HepG2 (cell line): ENCODE results near the gene ZBTB37. TPM values are rescaled to one million over a fixed set of nuclear protein-coding genes. Genes with fewer than 3 reads are reported as not detected.

Experiments used
- ATAC-seq: fragments of 200-7000 bp; cut with Tn5 transposase; 3 replicates; pipeline ENCODE4 v1.9.1; 2020; ENCODE audit warnings: mild to moderate bottlenecking, moderate library complexity
- BruUV-seq: library from RNA; stranded (reverse); fragments of 400-500 nt; replicated peaks from 2 replicates; lab custom pipeline; 2021; lab: Mats Ljungman, UMichigan
- CTCF ChIA-PET: fragments of 300-600 bp; formaldehyde crosslinking; extraction: SDS; loops from one replicate; lab custom pipeline; 2021; ENCODE audit warnings: low total read pairs, inconsistent platforms, low intra/inter-chr PET ratio; lab: Yijun Ruan, JAX
- POLR2A ChIA-PET: fragments of 350-600 bp; sonication (Branson Sonifier 250); formaldehyde crosslinking; loops from one replicate; lab custom pipeline; 2020; ENCODE audit warnings: antibody characterized with exemption, inconsistent platforms; lab: Yijun Ruan, JAX
- DNase-seq: peaks from one replicate; pipeline ENCODE4 v3.0.0-alpha.2; 2015; ENCODE audit warnings: low spot score
- FAIRE-seq: peaks from 3 replicates; lab custom pipeline; 2011; peaks lifted over from hg19 to GRCh38; lab: Jason Lieb, UNC
- H2AFZ ChIP-seq: one replicate; pipeline ENCODE4 v1.6.1; 2011; ENCODE audit warnings: low read length, inconsistent platforms
- H3K27ac ChIP-seq: fragments of 300-600 bp; 3 replicates; pipeline ENCODE4 v1.8.0; 2011; ENCODE audit warnings: mixed run types, mild to moderate bottlenecking, mixed read lengths, low read length, inconsistent platforms; ENCODE audit not compliant: insufficient read depth; ENCODE audit errors: extremely low read length
- H3K27me3 ChIP-seq, 2 experiments: fragments of 200-600 bp in 1 of 2; 2 replicates in 1 of 2; 3 replicates in 1 of 2; pipeline versions ENCODE4 v1.6.0 to v1.8.0; 2011; ENCODE audit warnings: low read length in 2 of 2, mild to moderate bottlenecking in 2 of 2, moderate library complexity in 2 of 2, inconsistent platforms in 1 of 2; ENCODE audit not compliant: insufficient read depth in 2 of 2, control insufficient read depth in 1 of 2
- H3K36me3 ChIP-seq, 2 experiments: fragments of 200-600 bp in 1 of 2; replicated peaks in 1 of 2; 2 replicates in 1 of 2; 3 replicates in 1 of 2; pipeline versions ENCODE4 v1.5.1 to v1.8.0; 2011; ENCODE audit warnings: low read length in 2 of 2, inconsistent platforms in 1 of 2; ENCODE audit not compliant: insufficient read depth in 2 of 2, control insufficient read depth in 1 of 2
- H3K4me1 ChIP-seq: 2 replicates; pipeline ENCODE4 v1.5.1; 2012; ENCODE audit warnings: low read length, inconsistent platforms; ENCODE audit not compliant: insufficient read depth
- H3K4me2 ChIP-seq: 2 replicates; pipeline ENCODE4 v1.6.0; 2011; ENCODE audit warnings: low read depth, low read length, inconsistent platforms
- H3K4me3 ChIP-seq, 3 experiments: fragments of 200-600 bp in 1 of 3; sonication (generic), shearing (Covaris generic) in 1 of 3; replicated peaks in 1 of 3; 2 replicates each; pipeline ENCODE4 v1.5.1; 2011 to 2016; ENCODE audit warnings: low read length in 3 of 3, inconsistent platforms in 2 of 3, low read depth in 2 of 3, mild to moderate bottlenecking in 2 of 3, control low read depth in 1 of 3, mixed read lengths in 1 of 3; ENCODE audit not compliant: insufficient read depth in 1 of 3
- H3K79me2 ChIP-seq: one replicate; pipeline ENCODE4 v1.6.1; 2011; ENCODE audit warnings: low read length, inconsistent platforms; ENCODE audit not compliant: insufficient read depth
- H3K9ac ChIP-seq: 2 replicates; pipeline ENCODE4 v1.6.0; 2011; ENCODE audit warnings: mild to moderate bottlenecking, low read depth, low read length, inconsistent platforms; ENCODE audit not compliant: insufficient read depth
- H3K9me3 ChIP-seq: 2 replicates; pipeline ENCODE4 v1.5.1; 2012; ENCODE audit warnings: mild to moderate bottlenecking, low read length
- H4K20me1 ChIP-seq: 2 replicates; pipeline ENCODE4 v1.6.0; 2011; ENCODE audit warnings: inconsistent platforms, mild to moderate bottlenecking, low read length, moderate library complexity; ENCODE audit not compliant: insufficient read depth
- FOXC1 ChIP-seq: sonication (generic); formaldehyde crosslinking; IDR thresholded peaks from 2 replicates; pipeline ENCODE4 v1.8.0; 2022; ENCODE audit warnings: mild to moderate bottlenecking, missing genetic modification reagents, borderline replicate concordance
- FUBP1 ChIP-seq: sonication (generic); formaldehyde crosslinking; IDR thresholded peaks from 2 replicates; pipeline ENCODE4 v1.5.1; 2020; ENCODE audit warnings: missing genetic modification reagents, mild to moderate bottlenecking, borderline replicate concordance
- MAFG ChIP-seq: sonication (generic); formaldehyde crosslinking; IDR thresholded peaks from 2 replicates; pipeline ENCODE4 v1.5.1; 2020; ENCODE audit warnings: mild to moderate bottlenecking, missing genetic modification reagents
- MATR3 ChIP-seq: sonication (generic); formaldehyde crosslinking; IDR thresholded peaks from 2 replicates; pipeline ENCODE4 v1.4.0; 2020; ENCODE audit warnings: missing genetic modification reagents
- MIER3 ChIP-seq: IDR thresholded peaks from 2 replicates; pipeline ENCODE4 v1.6.1; 2016; ENCODE audit warnings: missing compliant biosample characterization, borderline replicate concordance
- NR2F6 ChIP-seq, 2 experiments: IDR thresholded peaks; 2 replicates each; pipeline ENCODE4 v1.6.1; 2016; ENCODE audit warnings: antibody characterized with exemption in 1 of 2, mild to moderate bottlenecking in 1 of 2
- PBX3 ChIP-seq: sonication (generic); formaldehyde crosslinking; IDR thresholded peaks from 2 replicates; pipeline ENCODE4 v1.8.1; 2023; ENCODE audit warnings: missing genetic modification reagents, inconsistent platforms, borderline replicate concordance
- PHF21A ChIP-seq: sonication (generic); formaldehyde crosslinking; IDR thresholded peaks from 2 replicates; pipeline ENCODE4 v1.5.0; 2020; ENCODE audit warnings: mild to moderate bottlenecking, missing genetic modification reagents
- POLR2AphosphoS2 ChIP-seq: IDR thresholded peaks from 2 replicates; pipeline ENCODE4 v1.6.1; 2011; ENCODE audit warnings: low read depth, low read length, improper control_type of control experiment
- TBX2 ChIP-seq: sonication (generic); formaldehyde crosslinking; IDR thresholded peaks from 2 replicates; pipeline ENCODE4 v1.5.0; 2020; ENCODE audit warnings: missing genetic modification reagents, mild to moderate bottlenecking, borderline replicate concordance
- TCF12 ChIP-seq, 2 experiments: fragments of 450-650 bp in 1 of 2; sonication (generic) in 1 of 2; formaldehyde crosslinking in 1 of 2; IDR thresholded peaks; 2 replicates each; pipeline versions ENCODE4 v1.6.1 to v1.8.0; 2017 to 2022; ENCODE audit warnings: antibody characterized with exemption in 1 of 2, mild to moderate bottlenecking in 1 of 2, missing genetic modification reagents in 1 of 2, moderate library complexity in 1 of 2
- TRAFD1 ChIP-seq: sonication (generic); formaldehyde crosslinking; IDR thresholded peaks from 2 replicates; pipeline ENCODE4 v1.5.1; 2020; ENCODE audit warnings: missing genetic modification reagents, mild to moderate bottlenecking, borderline replicate concordance
- ZNF484 ChIP-seq: sonication (generic); formaldehyde crosslinking; IDR thresholded peaks from 2 replicates; pipeline ENCODE4 v1.5.1; 2020; ENCODE audit warnings: mild to moderate bottlenecking, low read depth, missing genetic modification reagents, borderline replicate concordance
- ZNF496 ChIP-seq: sonication (generic); formaldehyde crosslinking; IDR thresholded peaks from 2 replicates; pipeline ENCODE4 v1.8.1; 2023; ENCODE audit warnings: mild to moderate bottlenecking, moderate library complexity, missing genetic modification reagents; ENCODE audit not compliant: insufficient replicate concordance
- ZNF704 ChIP-seq: sonication (generic); formaldehyde crosslinking; IDR thresholded peaks from 2 replicates; pipeline ENCODE4 v1.8.1; 2023; ENCODE audit warnings: mild to moderate bottlenecking, inconsistent platforms, moderate library complexity, missing genetic modification reagents, borderline replicate concordance
- ZNF776 ChIP-seq: sonication (generic); formaldehyde crosslinking; IDR thresholded peaks from 2 replicates; pipeline ENCODE4 v1.4.0; 2020; ENCODE audit warnings: mild to moderate bottlenecking, missing genetic modification reagents
- WGBS: methylation state at CpG from one replicate; pipeline ENCODE4 v1.1.6; 2017; ENCODE audit warnings: low lambda C conversion rate; 5-methylcytosine and 5-hydroxymethylcytosine counted together
- in situ Hi-C: cut with HindIII; loops from 2 replicates; pipeline ENCODE4 v1.10.0; 2017; ENCODE audit warnings: low pct_unique_long_range_greater_than_20kb; ENCODE audit not compliant: extremely low pct_ligation_motif_present
- intact Hi-C: fragments of 100-400 bp; cut with micrococcal nuclease; formaldehyde crosslinking; loops from one replicate; pipeline ENCODE4 v1.10.0; 2022; ENCODE audit not compliant: unreplicated experiment
- polyA plus RNA-seq, 8 experiments: library from polyadenylated mRNA; depleted of rRNA in 3 of 8; stranded (reverse) in 7 of 8; unstranded in 1 of 8; fragments of >200 nt; fragmentation: Illumina TruSeq in 4 of 8; extraction: Trizol in 4 of 8; gene quantifications; 2 replicates each; pipeline versions ENCODE4 v1.2.1 to v1.2.3, GENCODE V29; 2011 to 2016; ENCODE audit warnings: low read depth in 4 of 8, missing spikeins in 1 of 8, mixed read lengths in 1 of 8; ENCODE audit not compliant: insufficient read depth in 1 of 8
- total RNA-seq, 5 experiments: library from RNA; depleted of rRNA; stranded (reverse); fragments of >200 nt; fragmentation: Illumina TruSeq; extraction: Trizol; gene quantifications; 2 replicates each; pipeline ENCODE4 v1.2.3, GENCODE V29; 2016; ENCODE audit warnings: low read depth in 1 of 5

Gene ZBTB37
- total and polyA plus RNA-seq, 2 of the 13 experiments (the other 11 are each of a cell fraction or from before 2014, with no cell fraction given), result 2.6 to 7.7 TPM

GRCh38 chr1:173917635-173918493 is 49.7 kb downstream of the ZBTB37 start:
- H3K4me3 ChIP-seq, result peak overlapping the region; percentile 59 to 72 (median 65)
- H3K4me1 ChIP-seq, result peaks cover 36% of the 10 kb centered on the region
- 0 out of 5 replicates have a peak, but pooled peaks cover 0 to 2% of the 10 kb centered on the region in 2 experiments for H3K36me3 ChIP-seq
- DNase-seq (no peak), FAIRE-seq (peak; percentile 64), ATAC-seq (peak; percentile 52)
- TSS peak; percentile 69 for BruUV-seq
- H3K9me3 ChIP-seq, result no peaks in the 10 kb centered on the region
- ChIA-PET POLR2A (interaction anchor here (0.8 to 5.2 kb wide), 8 partner anchors 8 to 203 kb away, joined by 3 to 47 read pairs (median 8); partner anchors contain the start of genes GAS5, KLHL20, RC3H1 and ZBTB37), CTCF (no interaction called here)
- H3K4me2 ChIP-seq, result peak overlapping the region; percentile 94
- in situ Hi-C loops (no loop called here), intact Hi-C loops (no loop called here)
- 4% methylated on average over 11 of the region's 12 CpGs for WGBS
- no peaks in the 10 kb centered on the region for H4K20me1 ChIP-seq
- H3K27ac ChIP-seq, result peak overlapping the region; percentile 91
- H3K9ac ChIP-seq, result peak overlapping the region; percentile 76
- H3K79me2 ChIP-seq, result peaks cover 2% of the 10 kb centered on the region
- peak overlapping the region; percentile 92 for H2AFZ ChIP-seq
- H3K27me3 ChIP-seq, result no peaks in the 10 kb centered on the region
- TF ChIP-seq NR2F6 (IDR thresholded peaks at IDR 0.05) (no peak), NR2F6 (CRISPR knock-in tag; IDR thresholded peaks at IDR 0.05) (no peak), ZNF704 (no peak), ZNF496 (CRISPR knock-in tag) (no peak), TBX2 (CRISPR knock-in tag) (no peak), FUBP1 (CRISPR knock-in tag) (no peak), FOXC1 (CRISPR knock-in tag) (no peak), PHF21A (CRISPR knock-in tag) (0 out of 2 replicates have a peak, but pooled peaks have one; percentile 14), MIER3 (CRISPR knock-in tag) (no peak), TRAFD1 (CRISPR knock-in tag) (no peak), POLR2AphosphoS2 (no peak), MATR3 (CRISPR knock-in tag) (no peak), TCF12 (IDR thresholded peaks at IDR 0.05) (no peak), TCF12 (CRISPR knock-in tag; IDR thresholded peaks at IDR 0.05) (no peak), ZNF776 (CRISPR knock-in tag) (no peak), MAFG (CRISPR knock-in tag) (no peak), PBX3 (CRISPR knock-in tag) (no peak), ZNF484 (CRISPR knock-in tag) (no peak)
